Medulla oblongata (tissue), 1 donor: ENCODE measurements around the gene NAA35.
A peak's percentile ranks its signal among the peaks of the same experiment; 100 is the strongest.
"Not testable (repeated sequence)": the region's sequence is repeated elsewhere in the genome, so short reads cannot be mapped to it uniquely, and the experiment has no call there.

Experiments
- DNase-seq: peaks from one replicate; pipeline ENCODE4 v3.0.0-alpha.2; 2015; ENCODE audit errors: extremely low spot score

Gene NAA35

DNA sequence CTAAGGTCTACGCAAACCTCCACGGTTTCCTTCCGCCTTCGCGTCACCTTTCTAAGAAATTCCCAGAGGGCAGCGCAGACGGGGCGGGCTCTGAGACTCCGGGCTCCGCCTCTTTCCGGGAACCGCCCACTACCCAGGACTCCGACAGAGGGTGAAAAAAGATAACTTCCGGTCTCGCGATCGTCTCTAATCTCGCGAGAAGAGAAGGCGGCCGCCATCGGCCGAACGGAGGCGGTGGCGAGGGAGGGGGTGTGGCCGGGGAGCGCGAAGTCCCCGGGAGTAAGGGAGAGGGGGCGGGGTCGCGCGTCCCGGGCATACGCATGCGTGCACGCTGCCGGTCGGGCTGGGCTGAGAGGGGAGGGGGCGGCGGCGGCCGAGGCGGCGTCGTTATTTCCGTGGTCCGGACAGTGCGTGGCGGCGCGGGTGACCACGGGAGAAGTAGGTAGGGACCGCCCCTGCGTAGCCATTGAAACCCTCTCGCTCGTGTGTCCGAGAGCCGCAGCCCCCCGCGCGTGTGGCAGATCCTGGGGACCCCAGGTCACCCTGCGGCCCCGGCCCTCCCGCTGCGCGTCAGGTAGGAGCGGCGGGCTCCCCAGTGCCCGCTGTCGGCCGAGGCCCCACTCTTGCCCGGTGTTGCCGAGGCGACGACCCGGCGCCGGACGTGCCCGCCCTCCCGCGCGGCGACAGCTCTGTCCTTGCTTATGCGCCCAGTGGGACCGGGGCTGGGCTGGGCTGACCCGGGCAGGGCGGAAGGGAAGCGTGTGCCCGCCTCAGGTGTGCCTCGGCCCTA, at the start of gene NAA35:
Gene NAA35 (plus strand): TSS at position 315 of the 790 bp plus-strand sequence. CDS start 1,014 bp downstream, outside the sequence.
- DNase-seq: peak; percentile 99

DNA sequence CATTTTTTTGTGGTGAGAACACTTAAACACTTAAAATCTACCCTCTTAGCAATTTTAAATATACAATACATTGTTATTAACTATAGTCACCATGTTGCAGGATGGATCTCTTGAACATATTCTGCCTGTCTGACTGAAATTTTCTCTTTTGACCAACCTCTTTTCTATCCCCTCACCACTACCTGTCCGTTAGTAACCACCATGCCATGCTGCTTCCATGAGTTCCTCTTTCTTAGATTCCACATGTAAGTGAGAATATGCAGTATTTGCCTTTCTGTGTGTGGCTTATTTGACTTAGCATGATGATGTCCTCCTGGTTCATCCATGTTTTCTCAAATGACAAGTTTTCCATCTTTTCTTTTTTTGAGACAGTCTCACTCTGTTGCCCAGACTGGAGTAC, 48.5 kb upstream of the NAA35 start:
- DNase-seq: no peak

DNA sequence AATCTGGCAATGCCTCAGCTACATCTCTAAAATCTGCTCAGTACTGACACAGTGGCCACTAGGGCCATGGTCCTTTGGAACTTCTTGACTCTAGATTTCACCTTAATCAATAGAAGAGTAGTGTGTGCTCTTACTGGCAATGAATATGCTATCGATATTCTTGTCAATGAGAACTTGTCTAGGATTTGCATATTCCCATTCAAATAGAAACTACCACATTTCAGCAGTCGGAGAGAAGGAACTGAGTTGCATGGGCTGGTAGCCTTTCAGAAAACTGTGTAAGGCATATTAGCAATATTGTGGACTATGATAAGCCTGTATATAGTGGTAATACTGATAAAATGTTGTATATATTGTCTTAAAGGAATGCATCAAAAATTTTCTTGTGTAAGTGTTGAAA, 45.3 kb upstream of the NAA35 start:
- DNase-seq: no peak

DNA sequence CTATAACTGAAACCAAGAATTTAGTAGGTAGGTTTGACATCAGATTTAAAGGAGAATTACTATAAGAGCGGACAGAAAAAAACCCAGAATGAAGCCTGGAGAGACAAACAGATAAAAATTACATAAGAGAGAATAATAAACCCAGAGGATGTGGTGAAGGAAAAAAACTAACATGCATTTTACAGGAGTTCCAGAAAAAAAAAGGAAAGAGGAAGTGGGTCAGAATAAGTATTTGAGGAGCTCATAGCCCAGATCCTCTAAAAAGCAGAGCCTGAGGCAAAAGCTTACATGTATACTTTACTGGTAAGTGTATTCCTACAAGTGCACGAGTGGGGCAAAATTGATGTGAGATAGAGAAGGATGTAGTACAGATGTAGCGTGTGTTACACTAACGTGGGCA, 43.1 kb upstream of the NAA35 start:
- no peak for DNase-seq

DNA sequence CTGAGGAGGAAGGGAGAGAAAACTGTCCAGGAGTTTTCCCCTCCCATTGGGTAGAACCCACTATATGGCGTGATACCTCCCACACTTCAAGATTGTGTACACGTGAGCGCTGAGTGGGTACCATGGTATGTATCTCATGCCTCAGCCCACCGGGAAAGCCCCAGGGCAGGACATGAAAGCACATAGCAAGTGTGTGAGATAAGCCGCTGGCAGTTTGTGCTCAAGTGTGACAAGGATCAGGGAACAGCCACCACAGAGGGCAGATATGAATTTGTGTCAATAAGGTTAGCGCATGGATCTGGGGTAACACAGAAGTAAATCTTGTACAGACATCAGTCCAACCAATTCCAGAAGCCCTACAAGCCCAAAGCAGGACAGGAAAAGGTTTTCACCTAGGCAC, 42.6 kb upstream of the NAA35 start:
- DNase-seq: no peak

DNA sequence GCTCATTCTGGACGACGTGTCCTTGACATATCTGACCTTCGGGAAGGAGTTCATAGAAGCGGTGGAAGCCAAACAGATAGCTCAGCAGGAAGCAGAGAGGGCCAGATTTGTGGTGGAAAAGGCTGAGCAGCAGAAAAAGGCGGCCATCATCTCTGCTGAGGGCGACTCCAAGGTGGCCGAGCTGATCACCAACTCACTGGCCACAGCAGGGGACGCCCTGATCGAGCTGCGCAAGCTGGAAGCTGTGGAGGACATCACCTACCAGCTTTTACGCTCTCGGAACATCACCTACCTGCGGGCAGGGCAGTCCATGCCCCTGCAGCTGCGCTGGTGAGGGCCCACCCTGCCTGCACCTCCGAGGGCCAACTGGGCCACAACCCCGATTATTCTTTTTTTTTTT, 41.6 kb upstream of the NAA35 start:
- no peak for DNase-seq

DNA sequence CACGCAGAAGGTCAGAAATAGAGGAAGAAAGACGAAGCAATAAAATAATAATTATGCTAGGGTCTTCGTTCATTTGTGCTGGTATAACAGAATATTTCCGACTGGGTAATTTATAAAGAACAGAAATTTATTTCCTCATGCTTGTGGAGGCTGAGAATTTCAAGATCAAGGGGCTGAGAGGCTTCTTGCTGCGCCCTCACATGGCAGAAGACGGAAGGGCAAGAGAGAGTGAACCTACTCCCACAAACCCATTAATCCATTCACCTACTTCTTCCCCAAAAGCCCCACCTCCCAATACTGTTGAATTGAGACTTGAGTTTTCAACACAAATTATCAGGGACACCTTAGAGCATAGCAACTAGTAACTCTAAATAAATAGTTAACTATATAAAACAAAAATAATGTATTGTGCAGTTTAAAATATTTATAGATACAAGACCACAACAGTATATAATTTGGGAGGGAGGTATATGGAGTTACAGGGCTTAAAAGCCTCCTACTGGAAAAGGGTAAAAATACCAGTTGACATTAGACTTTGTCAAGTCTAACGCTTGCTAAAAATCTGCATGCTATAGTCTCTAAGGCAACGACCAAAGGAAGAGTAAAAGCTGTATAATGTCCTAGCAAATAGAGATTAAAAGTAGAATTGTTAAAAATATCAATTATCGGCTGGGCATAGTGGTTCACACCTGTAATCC, 40.3 kb upstream of the NAA35 start:
- DNase-seq: peak; percentile 33

DNA sequence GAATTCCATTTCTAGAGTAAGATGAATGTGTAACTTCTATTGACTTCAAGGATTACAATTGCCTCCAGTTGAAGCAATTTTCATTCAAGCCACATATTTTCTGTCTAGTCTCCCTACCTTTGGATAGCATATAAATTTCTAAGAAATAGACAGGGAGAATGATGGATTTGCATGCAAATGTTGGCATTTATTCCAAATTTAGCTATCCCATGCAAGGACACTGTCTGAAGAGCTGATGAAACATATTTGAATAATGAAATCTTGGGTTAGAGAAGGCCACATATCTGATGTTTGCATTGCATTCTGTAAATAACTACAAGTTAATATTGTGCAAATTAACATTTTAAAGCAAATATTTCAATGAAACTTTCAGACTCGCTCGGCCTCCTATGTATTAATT, 36.0 kb upstream of the NAA35 start:
- no peak for DNase-seq

DNA sequence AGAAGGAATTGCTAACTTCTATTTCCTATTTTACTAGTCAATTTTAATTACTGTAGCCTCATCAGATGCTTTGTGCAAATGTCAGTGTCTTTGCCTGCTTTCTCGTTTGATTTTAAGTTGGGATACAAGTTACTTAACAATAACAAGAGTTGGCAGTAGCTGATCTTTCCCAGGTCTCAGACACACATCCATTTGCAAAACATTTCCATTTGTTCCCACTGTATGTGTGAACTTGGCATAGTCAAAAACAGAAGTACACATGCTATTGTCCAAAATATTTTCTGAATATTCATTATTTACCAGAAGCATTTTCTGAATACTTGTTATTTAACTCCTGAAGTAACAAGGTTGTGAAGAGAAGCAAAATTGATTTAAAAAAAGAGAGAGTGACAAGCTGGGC, 35.0 kb upstream of the NAA35 start:
- DNase-seq: no peak

DNA sequence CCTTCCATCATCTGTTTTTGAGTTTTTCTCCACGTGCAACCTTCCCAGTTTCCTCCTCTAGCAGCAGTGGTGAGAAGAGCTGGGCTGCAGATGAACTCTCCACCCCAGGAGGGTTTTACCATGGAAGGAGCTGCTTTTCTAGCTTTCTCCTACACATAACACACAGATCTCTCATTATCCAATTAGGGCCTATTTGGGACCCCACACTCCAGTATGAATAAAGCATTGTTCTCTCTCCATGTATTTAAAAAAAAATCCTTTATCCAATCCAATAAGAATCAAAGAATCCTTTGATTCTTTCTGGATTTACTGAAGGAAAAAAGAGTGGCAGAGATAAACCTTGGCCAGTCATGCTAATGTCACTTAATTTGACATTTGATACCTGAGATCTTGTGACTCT, 31.6 kb upstream of the NAA35 start:
- DNase-seq: no peak

DNA sequence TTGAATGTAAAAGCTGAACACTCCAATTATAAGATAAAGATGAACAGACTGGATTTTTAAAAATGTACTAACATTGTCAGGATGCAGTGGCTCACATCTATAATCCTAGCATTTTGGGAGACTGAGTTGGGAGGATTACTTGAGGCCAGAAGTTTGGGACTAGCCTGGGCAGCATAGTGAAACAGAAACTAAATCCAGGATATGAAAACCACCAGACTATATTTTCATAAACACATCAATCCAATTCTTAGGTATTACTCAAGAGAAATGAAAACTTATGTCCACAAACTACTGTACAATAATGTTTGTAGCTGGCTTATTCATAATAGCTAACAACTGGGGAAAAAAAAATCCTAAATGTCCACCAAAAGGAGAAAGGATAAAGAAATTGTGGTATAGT, 26.8 kb upstream of the NAA35 start:
- DNase-seq: no peak

DNA sequence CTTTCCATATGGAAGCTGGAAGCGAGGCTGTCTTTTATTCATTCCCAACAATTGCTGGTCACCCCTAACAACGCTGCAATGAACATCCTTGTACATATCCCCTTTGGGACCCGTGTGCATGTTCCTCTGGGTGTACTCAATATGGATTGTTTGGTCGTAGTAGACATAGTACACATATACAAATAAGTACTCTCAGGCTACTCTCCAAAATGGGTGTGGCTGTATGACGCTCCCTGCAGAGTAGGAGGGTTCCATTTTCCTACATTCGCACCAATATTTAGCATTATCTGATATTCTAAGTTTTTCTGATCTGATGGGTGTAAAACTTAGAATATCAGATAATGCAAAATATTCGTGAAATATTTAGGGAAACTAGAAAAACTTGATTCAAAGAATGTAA, 23.2 kb upstream of the NAA35 start:
- no peak for DNase-seq

DNA sequence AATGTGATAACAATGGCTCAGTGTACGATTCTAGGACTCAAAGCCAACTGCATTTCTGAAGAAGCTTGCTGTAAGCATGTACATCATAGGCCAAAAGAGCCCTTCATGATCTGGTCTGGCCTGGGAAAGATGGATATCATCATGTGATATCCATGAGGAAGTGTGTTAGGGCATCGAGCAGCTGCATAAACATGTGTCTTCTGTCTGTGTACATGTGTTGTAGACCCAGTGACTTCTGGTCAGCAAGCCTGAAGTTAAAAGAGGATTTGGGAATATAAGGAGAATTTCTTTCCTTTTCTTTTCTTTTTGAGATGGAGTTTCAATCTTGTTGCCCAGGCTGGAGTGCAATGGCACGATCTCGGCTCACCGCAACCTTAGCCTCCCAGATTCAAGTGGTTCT, 15.5 kb upstream of the NAA35 start:
- no peak for DNase-seq

DNA sequence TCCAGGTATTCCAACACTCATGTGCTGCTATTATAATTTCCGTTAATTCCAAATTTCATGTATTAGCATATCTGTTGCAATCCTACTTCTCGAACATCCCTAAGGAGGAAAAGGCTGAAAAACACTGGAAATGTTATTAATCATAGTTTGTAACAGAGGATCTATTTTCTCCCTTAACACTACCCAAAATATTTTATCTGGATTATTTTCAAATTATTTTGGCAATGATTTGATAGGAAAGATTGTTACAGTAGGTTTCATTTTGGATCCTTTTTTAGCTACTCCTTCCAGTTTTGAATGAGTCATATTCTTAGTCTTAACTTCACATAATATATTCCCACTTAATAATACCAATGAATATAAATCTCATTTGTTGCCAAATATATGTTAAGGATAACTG, 13.9 kb upstream of the NAA35 start:
- DNase-seq: no peak

DNA sequence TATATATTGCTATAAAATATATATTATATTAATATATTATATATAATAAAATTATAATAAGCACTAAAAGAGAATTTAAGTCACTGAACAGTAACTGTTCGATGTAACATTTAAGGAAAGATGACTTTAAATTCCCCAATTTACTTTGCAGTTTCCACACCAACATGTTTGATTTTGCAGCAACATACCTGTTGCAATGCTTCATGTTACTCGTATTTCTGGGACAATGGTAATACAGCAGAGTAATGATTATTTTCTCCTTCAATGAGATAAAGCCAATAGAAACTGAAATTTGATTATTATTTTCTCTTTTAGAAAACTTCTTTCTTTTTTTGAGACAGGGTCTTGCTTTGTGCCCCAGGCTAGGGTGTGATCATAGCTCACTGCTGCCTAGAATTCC, 9.5 kb upstream of the NAA35 start:
- DNase-seq: no peak

DNA sequence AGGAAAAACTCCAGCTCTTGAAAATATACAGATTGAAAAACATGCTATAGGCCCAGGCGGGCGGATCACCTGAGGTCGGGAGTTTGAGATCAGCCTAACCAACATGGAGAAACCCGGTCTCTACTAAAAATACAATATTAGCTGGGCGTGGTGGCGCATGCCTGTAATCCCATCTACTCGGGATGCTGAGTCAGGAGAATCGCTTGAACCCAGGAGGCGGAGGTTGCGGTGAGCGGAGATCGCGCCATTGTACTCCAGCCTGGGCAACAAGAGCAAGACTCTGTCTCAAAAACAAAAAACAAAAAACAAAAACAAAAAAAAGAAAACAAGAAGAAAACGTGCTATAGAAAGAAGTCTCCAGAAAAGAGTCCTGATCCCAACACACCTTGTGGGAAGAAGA, 5.0 kb upstream of the NAA35 start:
- DNase-seq: not testable (repeated sequence)

DNA sequence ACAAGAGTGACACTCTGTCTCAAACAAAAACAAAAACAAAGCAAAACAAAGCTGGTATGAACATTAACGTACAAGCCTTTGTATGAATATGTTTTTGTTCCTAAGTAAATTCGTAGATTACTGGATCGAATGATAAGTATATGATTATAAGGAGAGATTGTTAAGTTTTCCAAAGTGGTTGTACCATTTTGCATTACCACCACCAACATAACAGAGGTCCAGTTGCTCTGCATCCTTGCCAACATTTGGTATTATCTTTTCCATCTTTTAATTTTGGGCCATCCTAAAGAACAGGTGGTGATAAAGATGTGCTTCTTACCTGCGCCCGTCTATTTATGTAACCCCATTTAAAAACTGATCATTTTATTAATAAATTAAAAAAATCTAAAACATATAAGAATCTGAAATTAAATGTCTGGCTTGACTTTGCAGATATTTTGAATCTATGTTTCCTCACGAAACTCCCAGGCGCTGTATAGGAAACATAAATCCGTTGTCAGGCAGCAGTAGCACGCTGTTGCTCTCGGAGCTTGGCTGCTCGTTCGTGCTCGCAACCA, 593 bp upstream of the NAA35 start:
- no peak for DNase-seq

DNA sequence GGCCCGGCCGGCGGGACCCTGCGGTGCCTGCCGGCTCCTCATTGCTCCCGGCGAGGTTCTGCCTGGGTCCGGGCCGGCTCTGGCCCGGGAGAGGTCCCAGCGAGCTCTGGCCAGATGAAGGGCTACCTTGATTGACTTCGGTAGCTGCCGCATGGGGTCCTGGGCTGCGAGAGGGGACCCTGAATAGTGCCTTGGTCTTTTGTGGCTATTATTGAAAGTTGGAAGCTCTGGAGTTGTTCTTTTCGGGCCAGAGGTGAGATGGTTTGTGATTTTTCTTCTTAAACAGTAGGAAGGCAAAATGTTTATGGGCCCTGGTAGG, 635 bp downstream of the NAA35 start:
- peak; percentile 21 for DNase-seq

DNA sequence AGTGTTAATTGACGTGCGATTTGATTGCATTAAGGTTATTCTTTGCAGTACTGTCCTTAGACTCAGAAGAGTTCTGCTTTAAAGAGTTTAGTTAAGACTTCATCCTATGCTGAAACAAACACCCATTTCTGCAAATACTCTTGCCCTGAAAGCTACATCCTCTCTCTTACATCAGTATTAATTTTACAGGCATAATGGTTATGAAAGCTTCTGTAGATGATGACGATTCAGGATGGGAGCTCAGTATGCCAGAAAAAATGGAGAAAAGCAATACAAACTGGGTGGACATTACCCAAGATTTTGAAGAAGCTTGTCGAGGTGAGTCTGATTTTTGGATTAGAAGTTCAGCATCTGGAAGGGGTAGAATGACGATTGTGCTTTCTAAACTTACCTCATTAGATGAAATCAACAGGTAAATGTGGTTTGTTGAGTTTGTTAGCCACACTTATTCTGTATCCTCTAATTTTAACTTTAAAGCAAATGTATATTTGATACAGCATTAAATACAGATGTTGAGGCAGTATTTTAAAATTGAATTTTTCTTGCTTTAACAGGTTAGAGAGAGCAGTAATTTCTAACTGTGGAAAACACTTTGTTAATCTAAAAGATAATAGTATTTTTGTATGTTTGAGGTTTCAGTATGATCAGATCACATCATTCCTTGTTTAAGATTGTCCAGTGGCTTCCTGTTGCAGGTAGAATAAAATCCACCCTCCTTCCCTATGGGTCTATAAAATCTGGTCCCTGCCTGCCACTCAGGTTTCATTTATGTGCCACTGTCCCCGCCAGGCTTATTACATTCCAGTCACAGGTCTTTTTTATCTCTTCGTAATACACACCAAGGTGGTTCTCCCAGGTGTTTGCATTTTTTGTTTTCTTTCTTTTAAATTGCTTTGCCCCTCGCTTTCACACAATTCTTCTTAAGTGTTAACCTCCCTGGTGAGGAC, 1.3 kb downstream of the NAA35 start:
- no peak for DNase-seq

DNA sequence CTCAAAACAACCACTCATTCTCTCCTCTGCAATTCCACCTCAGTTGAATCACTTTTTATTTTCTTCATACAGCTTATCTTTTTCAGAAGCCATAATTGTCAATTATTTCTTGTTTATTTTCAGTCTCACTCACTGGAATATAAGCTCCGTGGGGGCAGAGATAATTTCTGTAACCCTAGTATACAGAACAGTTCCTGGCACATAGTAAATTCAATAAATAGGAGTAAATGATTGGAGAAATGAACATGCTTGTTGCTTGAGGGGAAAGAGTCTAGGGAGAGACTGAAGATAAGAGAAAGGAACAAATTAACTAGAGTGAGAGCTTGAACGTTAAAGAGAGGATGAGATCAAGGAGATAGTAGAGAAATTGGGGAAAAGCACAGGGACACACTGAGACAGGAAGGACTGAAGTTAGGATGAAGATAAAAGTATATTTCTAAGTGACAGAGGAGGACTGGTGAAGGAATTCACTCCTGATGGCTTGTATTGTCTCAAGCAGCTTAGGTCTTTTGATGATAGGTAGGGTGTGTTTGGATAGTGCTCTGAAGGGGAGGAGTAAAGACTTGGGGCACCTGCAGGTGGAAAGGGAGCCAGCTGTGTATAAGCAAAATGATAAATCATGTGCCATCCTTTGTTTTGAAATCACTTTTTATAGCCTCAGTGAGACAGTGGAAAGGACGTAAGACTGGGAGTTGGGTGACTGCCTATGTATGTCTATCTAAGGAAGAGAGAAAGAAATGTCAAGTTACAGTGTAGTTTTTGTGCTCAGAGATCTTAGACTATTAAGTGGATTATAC, 2.2 kb downstream of the NAA35 start:
- no peak for DNase-seq

DNA sequence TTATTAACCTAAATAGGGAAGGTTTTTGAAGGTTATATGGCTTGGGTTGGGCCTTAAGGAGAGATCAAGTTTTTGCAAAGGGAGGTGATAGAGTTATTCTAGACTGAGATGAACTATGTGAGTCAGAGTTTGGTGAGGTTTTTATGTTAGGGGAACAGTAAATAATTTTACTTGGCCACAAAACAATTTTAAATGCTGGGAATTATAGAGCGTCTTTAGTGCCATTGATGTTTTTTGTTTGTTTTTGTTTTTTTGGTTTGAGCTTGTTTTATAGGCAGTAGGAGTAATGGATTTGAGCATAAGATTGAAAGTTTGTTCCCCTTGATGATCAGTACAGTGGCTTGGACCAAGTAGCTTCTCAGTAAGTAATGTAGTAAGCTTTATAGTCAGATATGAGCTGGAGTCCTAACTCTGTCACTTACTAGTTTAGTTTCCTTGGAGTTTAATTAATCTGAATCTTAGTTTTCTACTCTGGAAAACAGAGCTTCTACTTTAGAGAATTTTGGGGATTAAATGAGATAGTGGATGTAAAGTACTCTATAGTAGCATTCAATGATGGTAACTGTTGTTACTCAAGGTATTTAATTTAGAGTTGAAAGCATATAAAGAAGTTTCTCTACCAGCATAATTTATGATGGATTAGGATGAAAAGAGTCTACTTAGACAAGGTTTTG, 2.9 kb downstream of the NAA35 start:
- DNase-seq: no peak
